Stomach (tissue), 9 donors: ENCODE data around the gene LYVE1. TPM values are rescaled to one million over a fixed set of nuclear protein-coding genes. Genes with fewer than 3 reads are reported as not detected.

Experiments
- DNase-seq, 2 donors: peaks; one replicate each; pipeline versions ENCODE4 v3.0.0 to v3.0.0-alpha.2; 2013 to 2019
- H3K27ac ChIP-seq, 5 donors: fragments of 200-600 bp in 4 of 5; sonication (generic) in 4 of 5; one replicate each; pipeline ENCODE4 v1.5.1; 2013 to 2019; ENCODE audit warnings: mild to moderate bottlenecking in 1 of 5, moderate library complexity in 1 of 5
- H3K27me3 ChIP-seq, 3 donors: fragments of 200-600 bp; sonication (generic); one replicate each; pipeline ENCODE4 v1.5.1; 2017 to 2019; ENCODE audit warnings: mixed run types in 1 of 3
- H3K36me3 ChIP-seq, 4 donors: fragments of 200-600 bp; sonication (generic); 1 replicate in 3 of 4; 2 replicates in 1 of 4; pipeline ENCODE4 v1.5.1; 2016 to 2019
- H3K4me1 ChIP-seq, 4 donors: fragments of 200-600 bp; sonication (generic); one replicate each; pipeline ENCODE4 v1.5.1; 2016 to 2019
- H3K4me3 ChIP-seq, 4 donors: fragments of 200-600 bp; sonication (generic) in 3 of 4; one replicate each; pipeline ENCODE4 v1.5.1; 2016 to 2019; ENCODE audit warnings: mild to moderate bottlenecking in 1 of 4
- H3K9me3 ChIP-seq, 4 donors: fragments of 200-600 bp; sonication (generic); one replicate each; pipeline ENCODE4 v1.5.1; 2016 to 2019
- EP300 ChIP-seq: sonication (generic); formaldehyde crosslinking; IDR thresholded peaks from one replicate; pipeline ENCODE4 v1.6.1; 2017; ENCODE audit warnings: antibody characterized with exemption
- POLR2A ChIP-seq, 4 donors: fragments of 450-650 bp; IDR thresholded peaks; one replicate each; pipeline ENCODE4 v1.6.1; 2016; ENCODE audit warnings: antibody characterized with exemption in 4 of 4, control low read depth in 2 of 4, mild to moderate bottlenecking in 1 of 4, moderate library complexity in 1 of 4
- POLR2AphosphoS5 ChIP-seq, 3 donors: sonication (generic); formaldehyde crosslinking; IDR thresholded peaks; one replicate each; pipeline ENCODE4 v1.6.1; 2016; ENCODE audit warnings: antibody characterized with exemption in 3 of 3
- WGBS, 5 donors: extraction: QIAGEN DNeasy Blood & Tissue Kit in 3 of 5; methylation state at CpG; one replicate each; pipeline versions ENCODE4 v1.1.5 to v1.1.7; 2013 to 2018; 5-methylcytosine and 5-hydroxymethylcytosine counted together
- intact Hi-C: fragments of 100-400 bp; cut with DNase I; formaldehyde crosslinking; loops from one replicate; pipeline ENCODE4 v1.15.1; 2023; ENCODE audit warnings: low total_unique reads
- polyA plus RNA-seq, 3 donors: library from polyadenylated mRNA; stranded (reverse); fragments of 200-250 nt; gene quantifications; one replicate each; pipeline ENCODE4 v1.2.3, GENCODE V29; 2013
- total RNA-seq, 5 donors: library from RNA; depleted of rRNA; stranded (reverse); fragments of >200 nt; gene quantifications; one replicate each; pipeline versions ENCODE4 v1.1.0 to v1.2.3, GENCODE V29; 2014 to 2016
- TF ChIP-seq, protein P1 (sequence below), 7 experiments: fragments of 450-650 bp in 4 of 7; fragments of 200-600 bp in 3 of 7; sonication (generic) in 3 of 7; IDR thresholded peaks; one replicate each; pipeline ENCODE4 v1.5.1; 2016 to 2019; ENCODE audit warnings: antibody characterized with exemption in 7 of 7, control low read depth in 2 of 7, mild to moderate bottlenecking in 1 of 7
- donor health status: healthy with polysubstance abuse.
- donor health status: Bipolar disorder and iron deficiency.
- donor health status: healthy.

Gene LYVE1
- total and polyA plus RNA-seq, 8 donors, result 5.2 to 149 (median 12.6) TPM

- peak in 1 of 2 donors; percentile 64 for DNase-seq
- intact Hi-C loops, result no loop called here
- peaks cover 5 to 38% (median 10%) of the 10 kb centered on the region in 4 donors for H3K4me1 ChIP-seq
- TF ChIP-seq EP300, result no peak
- TF ChIP-seq, protein P1, sequence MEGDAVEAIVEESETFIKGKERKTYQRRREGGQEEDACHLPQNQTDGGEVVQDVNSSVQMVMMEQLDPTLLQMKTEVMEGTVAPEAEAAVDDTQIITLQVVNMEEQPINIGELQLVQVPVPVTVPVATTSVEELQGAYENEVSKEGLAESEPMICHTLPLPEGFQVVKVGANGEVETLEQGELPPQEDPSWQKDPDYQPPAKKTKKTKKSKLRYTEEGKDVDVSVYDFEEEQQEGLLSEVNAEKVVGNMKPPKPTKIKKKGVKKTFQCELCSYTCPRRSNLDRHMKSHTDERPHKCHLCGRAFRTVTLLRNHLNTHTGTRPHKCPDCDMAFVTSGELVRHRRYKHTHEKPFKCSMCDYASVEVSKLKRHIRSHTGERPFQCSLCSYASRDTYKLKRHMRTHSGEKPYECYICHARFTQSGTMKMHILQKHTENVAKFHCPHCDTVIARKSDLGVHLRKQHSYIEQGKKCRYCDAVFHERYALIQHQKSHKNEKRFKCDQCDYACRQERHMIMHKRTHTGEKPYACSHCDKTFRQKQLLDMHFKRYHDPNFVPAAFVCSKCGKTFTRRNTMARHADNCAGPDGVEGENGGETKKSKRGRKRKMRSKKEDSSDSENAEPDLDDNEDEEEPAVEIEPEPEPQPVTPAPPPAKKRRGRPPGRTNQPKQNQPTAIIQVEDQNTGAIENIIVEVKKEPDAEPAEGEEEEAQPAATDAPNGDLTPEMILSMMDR (IDR thresholded peaks at IDR 0.05), result no peak
- TF ChIP-seq POLR2A (IDR thresholded peaks at IDR 0.05), result no peak
- TF ChIP-seq POLR2AphosphoS5 (IDR thresholded peaks at IDR 0.05), result no peak
- H3K27me3 ChIP-seq, result no peaks in the 10 kb centered on the region
- no peak overlapping the region for H3K4me3 ChIP-seq
- peak overlapping the region in 4 of 5 donors; percentile 32 to 70 (median 66) for H3K27ac ChIP-seq
- H3K9me3 ChIP-seq, result no peaks in the 10 kb centered on the region
- WGBS, 5 donors, result 37 to 63% (median 57%) methylated on average over 2 of the region's 2 CpGs
- H3K36me3 ChIP-seq, result peaks cover 0 to 30% (median 12%) of the 10 kb centered on the region in 4 donors
These were observed 21.9 kb upstream of the LYVE1 start for GRCh38 chr11:10590218-10590915.

- Histone ChIP-seq H3K4me1 (peaks cover 5 to 52% (median 17%) of the 10 kb centered on the region in 4 donors), H3K4me3 (no peak overlapping the region), H3K36me3 (peaks cover 0 to 30% (median 13%) of the 10 kb centered on the region in 4 donors), H3K27me3 (no peaks in the 10 kb centered on the region), H3K27ac (peak overlapping the region in 2 of 5 donors; percentile 1 to 12), H3K9me3 (no peaks in the 10 kb centered on the region)
- intact Hi-C loops, result no loop called here
- no peak for DNase-seq
- WGBS, 5 donors, result 71 to 87% (median 79%) methylated on average over 2 of the region's 2 CpGs
- TF ChIP-seq EP300 (no peak), POLR2A (IDR thresholded peaks at IDR 0.05) (no peak), POLR2AphosphoS5 (IDR thresholded peaks at IDR 0.05) (no peak)
- TF ChIP-seq, protein P1 (IDR thresholded peaks at IDR 0.05), result no peak
These were observed 20.4 kb upstream of the LYVE1 start for GRCh38 chr11:10588904-10589303.

GRCh38 chr11:10587995-10588394, 19.5 kb upstream of the LYVE1 start:
- no peaks in the 10 kb centered on the region for H3K9me3 ChIP-seq
- peaks cover 0 to 31% (median 12%) of the 10 kb centered on the region in 4 donors for H3K36me3 ChIP-seq
- intact Hi-C loops, result no loop called here
- TF ChIP-seq POLR2A (IDR thresholded peaks at IDR 0.05) (no peak), POLR2AphosphoS5 (IDR thresholded peaks at IDR 0.05) (no peak), EP300 (no peak)
- TF ChIP-seq, protein P1 (IDR thresholded peaks at IDR 0.05), result no peak
- no peak for DNase-seq
- WGBS, 5 donors, result 76 to 83% (median 82%) methylated on average over 3 of the region's 3 CpGs
- H3K4me3 ChIP-seq, result no peak overlapping the region
- H3K4me1 ChIP-seq, result peaks cover 5 to 55% (median 21%) of the 10 kb centered on the region in 4 donors
- no peaks in the 10 kb centered on the region for H3K27me3 ChIP-seq
- H3K27ac ChIP-seq, result peak overlapping the region in 2 of 5 donors; percentile 65 to 73

- TF ChIP-seq, protein P1 (IDR thresholded peaks at IDR 0.05), result no peak
- TF ChIP-seq EP300, result no peak
- no peak for TF ChIP-seq POLR2A (IDR thresholded peaks at IDR 0.05)
- TF ChIP-seq POLR2AphosphoS5 (IDR thresholded peaks at IDR 0.05), result no peak
These were observed 18.9 kb upstream of the LYVE1 start for GRCh38 chr11:10587388-10587787.

More at GRCh38 chr11:10587388-10587787, 18.9 kb upstream of the LYVE1 start:
- H3K9me3 ChIP-seq, result no peaks in the 10 kb centered on the region
- H3K27me3 ChIP-seq, result no peaks in the 10 kb centered on the region
- peak overlapping the region in 3 of 5 donors; percentile 63 to 73 (median 65) for H3K27ac ChIP-seq
- no peak overlapping the region for H3K4me3 ChIP-seq
- no peak for DNase-seq
- 90 to 96% (median 93%) methylated on average over 7 of the region's 7 CpGs for WGBS, 5 donors
- H3K4me1 ChIP-seq, result peaks cover 5 to 55% (median 21%) of the 10 kb centered on the region in 4 donors
- peaks cover 0 to 31% (median 12%) of the 10 kb centered on the region in 4 donors for H3K36me3 ChIP-seq
- intact Hi-C loops, result no loop called here
